ENCODE data around the gene CREG2.

GRCh38 chr2:101295895-101296294 is 91.4 kb downstream of the CREG2 start:
- TF ChIP-seq POLR2A (IDR thresholded peaks at IDR 0.05) = no peak
- TF ChIP-seq CTCF (IDR thresholded peaks at IDR 0.05 in 8 of 11, conservative IDR thresholded peaks at IDR 0.05 in 3 of 11) = no peak

Data from spleen (tissue), 7 donors.